Measurements from ENCODE around the gene TMPRSS12. TPM values are rescaled to one million over a fixed set of nuclear protein-coding genes. Genes with fewer than 3 reads are reported as not detected.
"Not testable (repeated sequence)": the region's sequence is repeated elsewhere in the genome, so short reads cannot be mapped to it uniquely, and the experiment has no call there.

Gene TMPRSS12
- total and polyA plus RNA-seq, 2 donors from 2014 or later = not detected

- Histone ChIP-seq H3K4me1 (ENCODE audit: control insufficient read depth in 2 of 3, insufficient read depth in 2 of 3, low read depth in 1 of 3, low read length in 3 of 3) (peaks cover 0 to 9% (median 2%) of the 10 kb centered on the region in 3 donors), H3K36me3 (ENCODE audit: control insufficient read depth in 2 of 3, insufficient read depth in 3 of 3, low read length in 3 of 3) (no peaks in the 10 kb centered on the region), H3K9me3 (ENCODE audit: control insufficient read depth in 2 of 3, insufficient read depth in 1 of 3, low read length in 3 of 3) (peaks cover 0 to 2% (median 0%) of the 10 kb centered on the region in 3 donors), H3K4me3 (ENCODE audit: low read length in 3 of 3) (no peak overlapping the region), H3K9ac (ENCODE audit: low read length in 3 of 3) (no peak overlapping the region), H3K27ac (ENCODE audit: low read depth in 2 of 2, low read length in 2 of 2) (no peak overlapping the region), H3K27me3 (ENCODE audit: control insufficient read depth, insufficient read depth, low read length) (no peaks in the 10 kb centered on the region)
- intact Hi-C loops (cut with DNase I) = loop anchor here (10.0 kb wide), 1 partner anchor 157 kb away; no protein-coding TSS in a partner anchor
- no peak for DNase-seq
- no peak for TF ChIP-seq CTCF (IDR thresholded peaks at IDR 0.05; ENCODE audit: borderline replicate concordance, extremely low read depth, insufficient read depth)
- FAIRE-seq = no peak
Observed at GRCh38 chr12:50828121-50828520, 14.6 kb upstream of the TMPRSS12 start.

GRCh38 chr12:50828886-50829285 lies 13.8 kb upstream of the TMPRSS12 start:
- intact Hi-C loops (cut with DNase I) = loop anchor here (10.0 kb wide), 1 partner anchor 156 kb away; no protein-coding TSS in a partner anchor
- Histone ChIP-seq H3K27me3 (ENCODE audit: control insufficient read depth, insufficient read depth, low read length) (no peaks in the 10 kb centered on the region), H3K4me3 (ENCODE audit: low read length in 3 of 3) (no peak overlapping the region), H3K4me1 (ENCODE audit: control insufficient read depth in 2 of 3, insufficient read depth in 2 of 3, low read depth in 1 of 3, low read length in 3 of 3) (peaks cover 0 to 9% (median 2%) of the 10 kb centered on the region in 3 donors), H3K27ac (ENCODE audit: low read depth in 2 of 2, low read length in 2 of 2) (no peak overlapping the region), H3K9ac (ENCODE audit: low read length in 3 of 3) (no peak overlapping the region), H3K9me3 (ENCODE audit: control insufficient read depth in 2 of 3, insufficient read depth in 1 of 3, low read length in 3 of 3) (peaks cover 0 to 2% (median 0%) of the 10 kb centered on the region in 3 donors), H3K36me3 (ENCODE audit: control insufficient read depth in 2 of 3, insufficient read depth in 3 of 3, low read length in 3 of 3) (no peaks in the 10 kb centered on the region)
- DNase-seq (no peak), FAIRE-seq (no peak)
- no peak for TF ChIP-seq CTCF (IDR thresholded peaks at IDR 0.05; ENCODE audit: borderline replicate concordance, extremely low read depth, insufficient read depth)

- H3K4me1 ChIP-seq (ENCODE audit: control insufficient read depth in 2 of 3, insufficient read depth in 2 of 3, low read depth in 1 of 3, low read length in 3 of 3); FAIRE-seq; H3K4me3 ChIP-seq (ENCODE audit: low read length in 3 of 3); intact Hi-C loops (cut with DNase I); H3K36me3 ChIP-seq (ENCODE audit: control insufficient read depth in 2 of 3, insufficient read depth in 3 of 3, low read length in 3 of 3); H3K9ac ChIP-seq (ENCODE audit: low read length in 3 of 3); H3K27ac ChIP-seq (ENCODE audit: low read depth in 2 of 2, low read length in 2 of 2); H3K27me3 ChIP-seq (ENCODE audit: control insufficient read depth, insufficient read depth, low read length); DNase-seq; H3K9me3 ChIP-seq (ENCODE audit: control insufficient read depth in 2 of 3, insufficient read depth in 1 of 3, low read length in 3 of 3): not testable (repeated sequence)
Observed at GRCh38 chr12:50833801-50834200, 8.9 kb upstream of the TMPRSS12 start.

- Histone ChIP-seq H3K4me3 (ENCODE audit: low read length in 3 of 3) (no peak overlapping the region), H3K9me3 (ENCODE audit: control insufficient read depth in 2 of 3, insufficient read depth in 1 of 3, low read length in 3 of 3) (peaks cover 0 to 7% (median 0%) of the 10 kb centered on the region in 3 donors), H3K4me1 (ENCODE audit: control insufficient read depth in 2 of 3, insufficient read depth in 2 of 3, low read depth in 1 of 3, low read length in 3 of 3) (no peaks in the 10 kb centered on the region), H3K27ac (ENCODE audit: low read depth in 2 of 2, low read length in 2 of 2) (no peak overlapping the region), H3K9ac (ENCODE audit: low read length in 3 of 3) (no peak overlapping the region), H3K27me3 (ENCODE audit: control insufficient read depth, insufficient read depth, low read length) (no peaks in the 10 kb centered on the region), H3K36me3 (ENCODE audit: control insufficient read depth in 2 of 3, insufficient read depth in 3 of 3, low read length in 3 of 3) (no peaks in the 10 kb centered on the region)
- intact Hi-C loops (cut with DNase I) = no loop called here
- FAIRE-seq (no peak), DNase-seq (no peak)
- TF ChIP-seq CTCF (IDR thresholded peaks at IDR 0.05; ENCODE audit: borderline replicate concordance, extremely low read depth, insufficient read depth) = no peak
Observed at GRCh38 chr12:50839042-50839441, 3.7 kb upstream of the TMPRSS12 start.

All from kidney (tissue), 14 donors.